Stomach (tissue), 4 donors: Measurements from ENCODE around the gene WDR93.

Source experiments
- POLR2AphosphoS5 ChIP-seq, 3 donors: sonication (generic); formaldehyde crosslinking; IDR thresholded peaks; one replicate each; pipeline ENCODE4 v1.6.1; 2016; ENCODE audit warnings: antibody characterized with exemption in 3 of 3
- TF ChIP-seq, protein P1 (sequence below), 7 experiments: fragments of 450-650 bp in 4 of 7; fragments of 200-600 bp in 3 of 7; sonication (generic) in 3 of 7; IDR thresholded peaks; one replicate each; pipeline ENCODE4 v1.5.1; 2016 to 2019; ENCODE audit warnings: antibody characterized with exemption in 7 of 7, control low read depth in 2 of 7, mild to moderate bottlenecking in 1 of 7

DNA sequence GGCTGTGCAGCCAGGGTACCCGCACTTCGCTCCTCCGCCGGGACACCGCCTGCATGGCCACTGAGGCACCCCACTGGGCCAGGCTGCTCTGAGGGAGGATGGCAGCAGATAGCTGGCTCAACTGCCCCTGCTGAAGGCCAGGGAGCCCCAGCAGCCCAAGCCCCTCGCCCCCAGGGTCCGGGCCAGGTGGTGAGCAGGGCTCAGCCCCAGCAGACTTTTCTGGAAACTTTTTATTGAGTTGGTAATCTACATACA is 23.0 kb upstream of the WDR93 start:
- TF ChIP-seq, protein P1, sequence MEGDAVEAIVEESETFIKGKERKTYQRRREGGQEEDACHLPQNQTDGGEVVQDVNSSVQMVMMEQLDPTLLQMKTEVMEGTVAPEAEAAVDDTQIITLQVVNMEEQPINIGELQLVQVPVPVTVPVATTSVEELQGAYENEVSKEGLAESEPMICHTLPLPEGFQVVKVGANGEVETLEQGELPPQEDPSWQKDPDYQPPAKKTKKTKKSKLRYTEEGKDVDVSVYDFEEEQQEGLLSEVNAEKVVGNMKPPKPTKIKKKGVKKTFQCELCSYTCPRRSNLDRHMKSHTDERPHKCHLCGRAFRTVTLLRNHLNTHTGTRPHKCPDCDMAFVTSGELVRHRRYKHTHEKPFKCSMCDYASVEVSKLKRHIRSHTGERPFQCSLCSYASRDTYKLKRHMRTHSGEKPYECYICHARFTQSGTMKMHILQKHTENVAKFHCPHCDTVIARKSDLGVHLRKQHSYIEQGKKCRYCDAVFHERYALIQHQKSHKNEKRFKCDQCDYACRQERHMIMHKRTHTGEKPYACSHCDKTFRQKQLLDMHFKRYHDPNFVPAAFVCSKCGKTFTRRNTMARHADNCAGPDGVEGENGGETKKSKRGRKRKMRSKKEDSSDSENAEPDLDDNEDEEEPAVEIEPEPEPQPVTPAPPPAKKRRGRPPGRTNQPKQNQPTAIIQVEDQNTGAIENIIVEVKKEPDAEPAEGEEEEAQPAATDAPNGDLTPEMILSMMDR (IDR thresholded peaks at IDR 0.05) = no peak
- no peak for TF ChIP-seq POLR2AphosphoS5 (IDR thresholded peaks at IDR 0.05)
